Measurements from ENCODE around the gene TMEM258. TPM values are rescaled to one million over a fixed set of nuclear protein-coding genes. Genes with fewer than 3 reads are reported as not detected.

Gene TMEM258
- total RNA-seq, 1 experiment from 2014 or later = 201 TPM

DNA sequence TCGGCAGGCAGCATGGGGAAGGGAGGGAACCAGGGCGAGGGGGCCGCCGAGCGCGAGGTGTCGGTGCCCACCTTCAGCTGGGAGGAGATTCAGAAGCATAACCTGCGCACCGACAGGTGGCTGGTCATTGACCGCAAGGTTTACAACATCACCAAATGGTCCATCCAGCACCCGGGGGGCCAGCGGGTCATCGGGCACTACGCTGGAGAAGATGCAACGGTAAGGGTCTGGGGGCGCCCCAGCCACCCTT, 35.9 kb upstream of the TMEM258 start:
- peaks cover 50 to 51% of the 10 kb centered on the region in 2 experiments for H3K4me1 Mint-ChIP-seq
- peaks cover 38% of the 10 kb centered on the region; the same call in 1 of the 2 replicates for H3K79me2 ChIP-seq (ENCODE audit: insufficient read depth, low read length)

More for the DNA sequence above, 35.9 kb upstream of the TMEM258 start:
- Histone ChIP-seq H4K8ac (replicated peaks; ENCODE audit: insufficient read length, low read depth, low read length) (no peak overlapping the region), H3K56ac (ENCODE audit: insufficient read length, low read depth, low read length) (no peak overlapping the region), H3K9me3 (ENCODE audit: control insufficient read depth, low read depth, low read length) (no peaks in the 10 kb centered on the region), H3K23me2 (ENCODE audit: insufficient read length, low read depth, low read length, poor library complexity, severe bottlenecking) (peaks cover 16% of the 10 kb centered on the region), H3K9ac (ENCODE audit: extremely low read depth, insufficient read length, low read length) (peak overlapping the region; percentile 54), H4K91ac (ENCODE audit: insufficient read length, low read depth, low read length) (no peak overlapping the region), H3T11ph (ENCODE audit: low read length) (no peak overlapping the region), H3K4me1 (ENCODE audit: insufficient read depth, low read length) (peaks cover 5% of the 10 kb centered on the region; the same call in 1 of the 2 replicates), H2AK5ac (ENCODE audit: insufficient read length, low read length) (no peak overlapping the region), H2BK120ac (ENCODE audit: low read depth, low read length, poor library complexity, severe bottlenecking) (no peak overlapping the region), H3K18ac (ENCODE audit: insufficient read length, low read depth, low read length) (peak overlapping the region; percentile 12), H3K27me3 (ENCODE audit: insufficient read depth, low read length) (no peaks in the 10 kb centered on the region), H3K14ac (ENCODE audit: insufficient read depth, low read length) (peak overlapping the region; percentile 66), H3K79me1 (ENCODE audit: insufficient read depth, low read depth, low read length, poor library complexity, severe bottlenecking) (peaks cover 2% of the 10 kb centered on the region), H3K23ac (ENCODE audit: insufficient read length, low read depth, low read length) (no peak overlapping the region), H4K5ac (ENCODE audit: insufficient read length, low read depth, low read length) (no peak overlapping the region), H3K27ac (ENCODE audit: insufficient read length, low read depth, low read length) (no peak overlapping the region), H2BK20ac (ENCODE audit: low read depth, low read length, poor library complexity, severe bottlenecking) (no peak overlapping the region), H2BK5ac (ENCODE audit: insufficient read length, low read length) (no peak overlapping the region), H4K20me1 (ENCODE audit: control insufficient read depth, insufficient read depth, insufficient read length) (no peaks in the 10 kb centered on the region), H2AFZ (ENCODE audit: low read length) (no peak overlapping the region), H3K4ac (ENCODE audit: low read depth, low read length) (no peak overlapping the region), H3K4me2 (ENCODE audit: insufficient read depth, insufficient read length, low read length) (peak overlapping the region; percentile 96), H2BK12ac (ENCODE audit: insufficient read length, low read depth, low read length) (no peak overlapping the region), H2BK15ac (ENCODE audit: low read depth, low read length) (no peak overlapping the region)
- no CpG with 5 or more reads among the region's 16 CpGs for WGBS (ENCODE audit: extremely low coverage, insufficient read length, low lambda C conversion rate)
- Mint-ChIP-seq H3K27me3 (ENCODE audit: low read depth) (no peaks in the 10 kb centered on the region), H3K36me3 (ENCODE audit: insufficient read depth in 1 of 3, low read depth in 3 of 3) (peaks cover 15 to 30% (median 28%) of the 10 kb centered on the region in 3 experiments; a peak in 6 of 7 replicates), H3K4me3 (peak overlapping the region; percentile 91 to 93), H3K27ac (peak overlapping the region; percentile 95 to 99 (median 97)), H3K9me3 (no peaks in the 10 kb centered on the region)
- TF ChIP-seq, protein P1, sequence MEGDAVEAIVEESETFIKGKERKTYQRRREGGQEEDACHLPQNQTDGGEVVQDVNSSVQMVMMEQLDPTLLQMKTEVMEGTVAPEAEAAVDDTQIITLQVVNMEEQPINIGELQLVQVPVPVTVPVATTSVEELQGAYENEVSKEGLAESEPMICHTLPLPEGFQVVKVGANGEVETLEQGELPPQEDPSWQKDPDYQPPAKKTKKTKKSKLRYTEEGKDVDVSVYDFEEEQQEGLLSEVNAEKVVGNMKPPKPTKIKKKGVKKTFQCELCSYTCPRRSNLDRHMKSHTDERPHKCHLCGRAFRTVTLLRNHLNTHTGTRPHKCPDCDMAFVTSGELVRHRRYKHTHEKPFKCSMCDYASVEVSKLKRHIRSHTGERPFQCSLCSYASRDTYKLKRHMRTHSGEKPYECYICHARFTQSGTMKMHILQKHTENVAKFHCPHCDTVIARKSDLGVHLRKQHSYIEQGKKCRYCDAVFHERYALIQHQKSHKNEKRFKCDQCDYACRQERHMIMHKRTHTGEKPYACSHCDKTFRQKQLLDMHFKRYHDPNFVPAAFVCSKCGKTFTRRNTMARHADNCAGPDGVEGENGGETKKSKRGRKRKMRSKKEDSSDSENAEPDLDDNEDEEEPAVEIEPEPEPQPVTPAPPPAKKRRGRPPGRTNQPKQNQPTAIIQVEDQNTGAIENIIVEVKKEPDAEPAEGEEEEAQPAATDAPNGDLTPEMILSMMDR (conservative IDR thresholded peaks at IDR 0.05) = no peak
- DNase-seq = no peak
